HG03575 (cell line): ENCODE data around the gene COQ4.

ENCODE experiments used
- ATAC-seq: cut with Tn5 transposase; IDR thresholded peaks from one replicate; pipeline ENCODE4 v1.9.1; 2021; ENCODE audit not compliant: unreplicated experiment, insufficient number of reproducible peaks, low FRiP score; ENCODE audit errors: extremely low read depth

Gene COQ4

GRCh38 chr9:128369024-128369706, 46.5 kb downstream of the COQ4 start:
- ATAC-seq: no peak

- no peak for ATAC-seq
Observed at GRCh38 chr9:128370367-128370751, 47.7 kb downstream of the COQ4 start.

GRCh38 chr9:128370752-128371629, 48.4 kb downstream of the COQ4 start, which contains the start of gene URM1:
Gene URM1, plus strand, starts transcription at chr9:128371374. Its CDS starts 7 bp downstream, at chr9:128371381.
- ATAC-seq: no peak

- ATAC-seq: no peak
Observed at GRCh38 chr9:128371630-128372117, 49.0 kb downstream of the COQ4 start.

- no peak for ATAC-seq
Observed at GRCh38 chr9:128372188-128372641, 49.6 kb downstream of the COQ4 start.

GRCh38 chr9:128372784-128373183, 50.1 kb downstream of the COQ4 start:
- ATAC-seq: no peak

GRCh38 chr9:128374221-128374675, 51.6 kb downstream of the COQ4 start:
- no peak for ATAC-seq

- ATAC-seq: no peak
Observed at GRCh38 chr9:128375865-128376264, 53.2 kb downstream of the COQ4 start.

GRCh38 chr9:128382261-128382660, 59.6 kb downstream of the COQ4 start:
- ATAC-seq: no peak

GRCh38 chr9:128383007-128383753, 60.5 kb downstream of the COQ4 start:
- ATAC-seq: no peak
